Keratinocyte (primary cell): ENCODE measurements around the gene LGALS16. TPM values are rescaled to one million over a fixed set of nuclear protein-coding genes. Genes with fewer than 3 reads are reported as not detected.

Experiments used
- DNase-seq: peaks from one replicate; pipeline ENCODE4 v3.0.0-alpha.2; 2011; ENCODE audit warnings: low read depth, missing footprints, low spot score
- FAIRE-seq: peaks from 2 replicates; lab custom pipeline; 2011; peaks lifted over from hg19 to GRCh38; lab: Jason Lieb, UNC
- H2AFZ ChIP-seq: 2 replicates; pipeline ENCODE4 v1.6.0; 2012; ENCODE audit warnings: low read length, control low read depth, inconsistent platforms; ENCODE audit not compliant: control insufficient read depth
- H3K27ac ChIP-seq: 2 replicates; pipeline ENCODE4 v1.5.1; 2011; ENCODE audit warnings: low read length; ENCODE audit not compliant: control insufficient read depth, insufficient read depth
- H3K27me3 ChIP-seq: 3 replicates; pipeline ENCODE4 v1.6.0; 2011; ENCODE audit warnings: low read length; ENCODE audit not compliant: control insufficient read depth, insufficient read depth; ENCODE audit errors: extremely low read depth
- H3K36me3 ChIP-seq, 2 experiments: 2 replicates in 1 of 2; 3 replicates in 1 of 2; pipeline ENCODE4 v1.5.1; 2011; ENCODE audit warnings: low read length in 2 of 2, mild to moderate bottlenecking in 1 of 2; ENCODE audit not compliant: control insufficient read depth in 2 of 2, insufficient read depth in 2 of 2; ENCODE audit errors: extremely low read depth in 1 of 2
- H3K4me1 ChIP-seq: 3 replicates; pipeline ENCODE4 v1.5.1; 2011; ENCODE audit warnings: low read length; ENCODE audit not compliant: control insufficient read depth, insufficient read depth; ENCODE audit errors: extremely low read depth
- H3K4me2 ChIP-seq: 3 replicates; pipeline ENCODE4 v1.6.0; 2011; ENCODE audit warnings: low read depth, low read length; ENCODE audit not compliant: control insufficient read depth, insufficient read depth; ENCODE audit errors: extremely low read depth
- H3K4me3 ChIP-seq, 3 experiments: fragments of 200-600 bp in 1 of 3; sonication (generic) in 1 of 3; 2 replicates in 2 of 3; 3 replicates in 1 of 3; pipeline ENCODE4 v1.5.1; 2011 to 2016; ENCODE audit warnings: low read length in 3 of 3, mild to moderate bottlenecking in 3 of 3, control low read depth in 2 of 3, inconsistent platforms in 1 of 3, low read depth in 1 of 3, mixed read lengths in 1 of 3, mixed run types in 1 of 3, moderate library complexity in 1 of 3; ENCODE audit not compliant: control insufficient read depth in 2 of 3, insufficient read depth in 2 of 3; ENCODE audit errors: extremely low read depth in 1 of 3
- H3K79me2 ChIP-seq: 2 replicates; pipeline ENCODE4 v1.6.0; 2012; ENCODE audit warnings: low read length; ENCODE audit not compliant: control insufficient read depth, insufficient read depth
- H3K9ac ChIP-seq: 3 replicates; pipeline ENCODE4 v1.6.0; 2011; ENCODE audit warnings: low read length; ENCODE audit not compliant: control insufficient read depth, insufficient read depth; ENCODE audit errors: extremely low read depth
- H3K9me1 ChIP-seq: 3 replicates; pipeline ENCODE4 v1.6.0; 2011; ENCODE audit warnings: low read length; ENCODE audit not compliant: control insufficient read depth, insufficient read depth; ENCODE audit errors: extremely low read depth
- H3K9me3 ChIP-seq: 2 replicates; pipeline ENCODE4 v1.5.1; 2012; ENCODE audit warnings: low read depth, low read length; ENCODE audit not compliant: control insufficient read depth
- H4K20me1 ChIP-seq: 3 replicates; pipeline ENCODE4 v1.6.0; 2011; ENCODE audit warnings: low read length; ENCODE audit not compliant: control insufficient read depth, insufficient read depth; ENCODE audit errors: extremely low read depth
- CTCF ChIP-seq, 3 experiments: IDR thresholded peaks in 1 of 3; conservative IDR thresholded peaks in 1 of 3; optimal IDR thresholded peaks in 1 of 3; 2 replicates in 2 of 3; 3 replicates in 1 of 3; pipeline versions ENCODE3 to v1.5.1; 2011; ENCODE audit warnings: low read length in 3 of 3, mild to moderate bottlenecking in 3 of 3, moderate library complexity in 2 of 3, control low read depth in 1 of 3, inconsistent platforms in 1 of 3; ENCODE audit not compliant: insufficient read depth in 2 of 3; ENCODE audit errors: extremely low read depth in 1 of 3
- EZH2 ChIP-seq: IDR thresholded peaks from one replicate; pipeline ENCODE4 v1.6.1; 2012; ENCODE audit warnings: inconsistent platforms, mild to moderate bottlenecking, low read length, moderate library complexity
- dilution Hi-C: fragments of 300-500 bp; cut with MboI; formaldehyde crosslinking; loops from one replicate; pipeline ENCODE4 v1.7.0; 2020; ENCODE audit warnings: low sequenced_read_pairs; ENCODE audit not compliant: extremely low pct_ligation_motif_present
- polyA plus RNA-seq, 5 experiments: library from polyadenylated mRNA; depleted of rRNA in 3 of 5; stranded (reverse) in 3 of 5; stranded (forward) in 1 of 5; unstranded in 1 of 5; fragments of >200 nt; gene quantifications; 1 replicate in 1 of 5; 2 replicates in 3 of 5; 3 replicates in 1 of 5; pipeline versions ENCODE4 v1.2.1 to v1.2.3, GENCODE V29; 2011 to 2012; ENCODE audit warnings: missing spikeins in 2 of 5, low read depth in 1 of 5, low replicate concordance in 1 of 5

Gene LGALS16
- polyA plus RNA-seq, 1 donor (not counting 4 experiments of a cell fraction or from before 2014, with no cell fraction given): not detected

GRCh38 chr19:39643591-39643990 lies 12.1 kb upstream of the LGALS16 start:
- Histone ChIP-seq H2AFZ (no peak overlapping the region), H3K4me3 (no peak overlapping the region), H3K27ac (no peak overlapping the region), H4K20me1 (no peaks in the 10 kb centered on the region), H3K79me2 (no peaks in the 10 kb centered on the region), H3K4me2 (no peak overlapping the region), H3K36me3 (no peaks in the 10 kb centered on the region), H3K4me1 (no peaks in the 10 kb centered on the region), H3K27me3 (no peaks in the 10 kb centered on the region), H3K9me1 (no peaks in the 10 kb centered on the region), H3K9ac (no peak overlapping the region), H3K9me3 (no peaks in the 10 kb centered on the region)
- TF ChIP-seq EZH2: no peak
- TF ChIP-seq CTCF (optimal IDR thresholded peaks at IDR 0.05 in 1 of 3, IDR thresholded peaks at IDR 0.05 in 1 of 3, conservative IDR thresholded peaks at IDR 0.05 in 1 of 3; ENCODE audit: extremely low read depth in 1 of 3, insufficient read depth in 2 of 3, low read length in 3 of 3): no peak
- dilution Hi-C loops: no loop called here
- DNase-seq: no peak
- FAIRE-seq: no peak

GRCh38 chr19:39645800-39646411 lies 9.8 kb upstream of the LGALS16 start:
- H3K4me2 ChIP-seq: no peak overlapping the region
- H3K27ac ChIP-seq: no peak overlapping the region
- DNase-seq (no peak), FAIRE-seq (no peak)
- no peaks in the 10 kb centered on the region for H3K27me3 ChIP-seq
- H4K20me1 ChIP-seq: no peaks in the 10 kb centered on the region
- H3K79me2 ChIP-seq: no peaks in the 10 kb centered on the region
- H3K4me3 ChIP-seq: no peak overlapping the region
- H2AFZ ChIP-seq: no peak overlapping the region
- dilution Hi-C loops: no loop called here
- H3K36me3 ChIP-seq: no peaks in the 10 kb centered on the region
- no peaks in the 10 kb centered on the region for H3K4me1 ChIP-seq
- no peak overlapping the region for H3K9ac ChIP-seq
- TF ChIP-seq CTCF (optimal IDR thresholded peaks at IDR 0.05 in 1 of 3, IDR thresholded peaks at IDR 0.05 in 1 of 3, conservative IDR thresholded peaks at IDR 0.05 in 1 of 3; ENCODE audit: extremely low read depth in 1 of 3, insufficient read depth in 2 of 3, low read length in 3 of 3): no peak
- no peak for TF ChIP-seq EZH2
- H3K9me3 ChIP-seq: no peaks in the 10 kb centered on the region
- H3K9me1 ChIP-seq: no peaks in the 10 kb centered on the region
